Measurements from ENCODE around the gene THAP2. TPM values are rescaled to one million over a fixed set of nuclear protein-coding genes. Genes with fewer than 3 reads are reported as not detected.

Gene THAP2
- total RNA-seq: 1 to 10 TPM; 7.5 to 7.6 TPM

GRCh38 chr12:71663561-71664410 lies at the start of gene THAP2, which contains the start of gene ZFC3H1:
Gene THAP2, plus strand, starts transcription at chr12:71664301. Its CDS starts 209 bp downstream, at chr12:71664510.
Gene ZFC3H1, minus strand, starts transcription at chr12:71663848. Its CDS starts 238 bp downstream, at chr12:71663610.
- H3K36me3 Mint-ChIP-seq: peaks cover 46% of the 10 kb centered on the region
- no peaks in the 10 kb centered on the region for H3K27me3 Mint-ChIP-seq
- peaks cover 5% of the 10 kb centered on the region for H3K9me3 Mint-ChIP-seq
- H3K27ac Mint-ChIP-seq: peak within 1 kb of the TSS; percentile 99
- DNase-seq: peak; percentile 89
- H3K4me1 Mint-ChIP-seq: peaks cover 36% of the 10 kb centered on the region
- H3K4me3 Mint-ChIP-seq: peak within 1 kb of the TSS; percentile 97

GRCh38 chr12:71621938-71622337 lies 42.2 kb upstream of the THAP2 start:
- no peak for DNase-seq
- Mint-ChIP-seq H3K4me3 (no peak overlapping the region), H3K4me1 (peaks cover 15% of the 10 kb centered on the region), H3K27me3 (no peaks in the 10 kb centered on the region), H3K36me3 (peaks cover 52% of the 10 kb centered on the region), H3K9me3 (no peaks in the 10 kb centered on the region), H3K27ac (no peak overlapping the region)

GRCh38 chr12:71625476-71625875 lies 38.6 kb upstream of the THAP2 start:
- Mint-ChIP-seq H3K9me3 (no peaks in the 10 kb centered on the region), H3K4me1 (peaks cover 20% of the 10 kb centered on the region), H3K27me3 (no peaks in the 10 kb centered on the region), H3K36me3 (peaks cover 45% of the 10 kb centered on the region), H3K4me3 (no peak overlapping the region), H3K27ac (peak overlapping the region; percentile 38)
- DNase-seq: no peak

- no peak for DNase-seq
- H3K4me3 Mint-ChIP-seq: no peak overlapping the region
- no peaks in the 10 kb centered on the region for H3K27me3 Mint-ChIP-seq
- peak overlapping the region; percentile 55 for H3K27ac Mint-ChIP-seq
- peaks cover 43% of the 10 kb centered on the region for H3K36me3 Mint-ChIP-seq
- no peaks in the 10 kb centered on the region for H3K9me3 Mint-ChIP-seq
- H3K4me1 Mint-ChIP-seq: peaks cover 20% of the 10 kb centered on the region
These were observed 38.0 kb upstream of the THAP2 start for GRCh38 chr12:71626098-71626497.

GRCh38 chr12:71626768-71627167 lies 37.3 kb upstream of the THAP2 start:
- Mint-ChIP-seq H3K4me1 (peaks cover 18% of the 10 kb centered on the region), H3K4me3 (no peak overlapping the region), H3K27me3 (no peaks in the 10 kb centered on the region), H3K9me3 (no peaks in the 10 kb centered on the region), H3K27ac (peak overlapping the region; percentile 54), H3K36me3 (peaks cover 37% of the 10 kb centered on the region)
- no peak for DNase-seq

- H3K27ac Mint-ChIP-seq: no peak overlapping the region
- peaks cover 37% of the 10 kb centered on the region for H3K36me3 Mint-ChIP-seq
- H3K4me3 Mint-ChIP-seq: no peak overlapping the region
- H3K27me3 Mint-ChIP-seq: no peaks in the 10 kb centered on the region
- H3K9me3 Mint-ChIP-seq: no peaks in the 10 kb centered on the region
- DNase-seq: no peak
- peaks cover 18% of the 10 kb centered on the region for H3K4me1 Mint-ChIP-seq
These were observed 36.6 kb upstream of the THAP2 start for GRCh38 chr12:71627438-71628002.

GRCh38 chr12:71636704-71637115 lies 27.4 kb upstream of the THAP2 start:
- H3K9me3 Mint-ChIP-seq: no peaks in the 10 kb centered on the region
- H3K27me3 Mint-ChIP-seq: no peaks in the 10 kb centered on the region
- H3K4me1 Mint-ChIP-seq: peaks cover 14% of the 10 kb centered on the region
- peaks cover 24% of the 10 kb centered on the region for H3K36me3 Mint-ChIP-seq
- peak overlapping the region; percentile 0 for H3K27ac Mint-ChIP-seq
- DNase-seq: no peak
- H3K4me3 Mint-ChIP-seq: no peak overlapping the region

GRCh38 chr12:71638499-71638898 lies 25.6 kb upstream of the THAP2 start:
- H3K4me1 Mint-ChIP-seq: peaks cover 21% of the 10 kb centered on the region
- no peak overlapping the region for H3K27ac Mint-ChIP-seq
- H3K4me3 Mint-ChIP-seq: no peak overlapping the region
- no peaks in the 10 kb centered on the region for H3K27me3 Mint-ChIP-seq
- no peaks in the 10 kb centered on the region for H3K9me3 Mint-ChIP-seq
- peaks cover 20% of the 10 kb centered on the region for H3K36me3 Mint-ChIP-seq
- no peak for DNase-seq

GRCh38 chr12:71639341-71639760 lies 24.8 kb upstream of the THAP2 start:
- Mint-ChIP-seq H3K4me1 (peaks cover 21% of the 10 kb centered on the region), H3K9me3 (no peaks in the 10 kb centered on the region), H3K27ac (no peak overlapping the region), H3K36me3 (peaks cover 26% of the 10 kb centered on the region), H3K27me3 (no peaks in the 10 kb centered on the region), H3K4me3 (no peak overlapping the region)
- no peak for DNase-seq

- H3K27me3 Mint-ChIP-seq: no peaks in the 10 kb centered on the region
- no peak overlapping the region for H3K4me3 Mint-ChIP-seq
- H3K36me3 Mint-ChIP-seq: peaks cover 25% of the 10 kb centered on the region
- H3K4me1 Mint-ChIP-seq: peaks cover 21% of the 10 kb centered on the region
- no peaks in the 10 kb centered on the region for H3K9me3 Mint-ChIP-seq
- DNase-seq: no peak
- H3K27ac Mint-ChIP-seq: no peak overlapping the region
These were observed 23.8 kb upstream of the THAP2 start for GRCh38 chr12:71640316-71640715.

- peaks cover 21% of the 10 kb centered on the region for H3K4me1 Mint-ChIP-seq
- peak overlapping the region; percentile 77 for H3K27ac Mint-ChIP-seq
- H3K9me3 Mint-ChIP-seq: no peaks in the 10 kb centered on the region
- H3K36me3 Mint-ChIP-seq: peaks cover 25% of the 10 kb centered on the region
- no peaks in the 10 kb centered on the region for H3K27me3 Mint-ChIP-seq
- H3K4me3 Mint-ChIP-seq: no peak overlapping the region
- no peak for DNase-seq
These were observed 22.7 kb upstream of the THAP2 start for GRCh38 chr12:71641390-71641789.

- Mint-ChIP-seq H3K9me3 (no peaks in the 10 kb centered on the region), H3K4me1 (peaks cover 23% of the 10 kb centered on the region), H3K4me3 (no peak overlapping the region), H3K27ac (peak overlapping the region; percentile 77), H3K36me3 (peaks cover 29% of the 10 kb centered on the region), H3K27me3 (no peaks in the 10 kb centered on the region)
- no peak for DNase-seq
These were observed 21.8 kb upstream of the THAP2 start for GRCh38 chr12:71642264-71642663.

- DNase-seq: no peak
- Mint-ChIP-seq H3K4me1 (peaks cover 30% of the 10 kb centered on the region), H3K4me3 (no peak overlapping the region), H3K27me3 (no peaks in the 10 kb centered on the region), H3K9me3 (no peaks in the 10 kb centered on the region), H3K27ac (peak overlapping the region; percentile 21), H3K36me3 (peaks cover 37% of the 10 kb centered on the region)
These were observed 18.8 kb upstream of the THAP2 start for GRCh38 chr12:71645268-71645667.

- Mint-ChIP-seq H3K4me1 (peaks cover 34% of the 10 kb centered on the region), H3K27me3 (no peaks in the 10 kb centered on the region), H3K27ac (no peak overlapping the region), H3K4me3 (no peak overlapping the region), H3K36me3 (peaks cover 35% of the 10 kb centered on the region), H3K9me3 (no peaks in the 10 kb centered on the region)
- no peak for DNase-seq
These were observed 17.6 kb upstream of the THAP2 start for GRCh38 chr12:71646512-71646911.

GRCh38 chr12:71648537-71648936 lies 15.6 kb upstream of the THAP2 start:
- no peak for DNase-seq
- Mint-ChIP-seq H3K9me3 (no peaks in the 10 kb centered on the region), H3K36me3 (peaks cover 28% of the 10 kb centered on the region), H3K27ac (no peak overlapping the region), H3K4me1 (peaks cover 25% of the 10 kb centered on the region), H3K27me3 (no peaks in the 10 kb centered on the region), H3K4me3 (no peak overlapping the region)
